OCI-LY3 (cell line): ENCODE results near the gene CFAP46.

ENCODE experiments used
- H2AFZ ChIP-seq: fragments of 200-600, 300-600 bp; shearing (Covaris generic); 2 replicates; pipeline ENCODE4 v1.6.0; 2014; ENCODE audit warnings: antibody characterized with exemption, low read depth, low read length
- H3K27ac ChIP-seq: fragments of 200-600, 300-600 bp; sonication (generic); 2 replicates; pipeline ENCODE4 v1.5.1; 2014; ENCODE audit warnings: mild to moderate bottlenecking, low read length, moderate library complexity, mixed read lengths
- H3K27me3 ChIP-seq: fragments of 200-600, 300-600 bp; sonication (generic); 2 replicates; pipeline ENCODE4 v1.6.1; 2014; ENCODE audit warnings: low read depth, low read length, mixed read lengths
- H3K36me3 ChIP-seq: fragments of 200-600, 300-600 bp; sonication (generic); replicated peaks from 2 replicates; pipeline ENCODE3; 2014; ENCODE audit warnings: low read depth, low read length, mixed read lengths
- H3K4me1 ChIP-seq: fragments of 300-600, 200-600 bp; sonication (generic); 2 replicates; pipeline ENCODE4 v1.6.1; 2014; ENCODE audit warnings: low read length, mixed read lengths
- H3K4me2 ChIP-seq: fragments of 200-600, 300-600 bp; sonication (generic); 2 replicates; pipeline ENCODE4 v1.6.1; 2014; ENCODE audit warnings: low read length, mixed read lengths
- H3K4me3 ChIP-seq: fragments of 300-600, 200-600 bp; sonication (generic); 2 replicates; pipeline ENCODE4 v1.5.1; 2014; ENCODE audit warnings: antibody characterized with exemption, mild to moderate bottlenecking, low read length, moderate library complexity
- H3K79me2 ChIP-seq: fragments of 300-600, 200-600 bp; shearing (Covaris generic); 2 replicates; pipeline ENCODE4 v1.6.1; 2014; ENCODE audit warnings: mild to moderate bottlenecking, low read length, mixed read lengths
- H3K9ac ChIP-seq: fragments of 300-600, 200-600 bp; shearing (Covaris generic); 2 replicates; pipeline ENCODE4 v1.6.0; 2014; ENCODE audit warnings: mild to moderate bottlenecking, low read length, moderate library complexity
- H3K9me3 ChIP-seq: fragments of 200-600, 300-600 bp; shearing (Covaris generic); 2 replicates; pipeline ENCODE4 v1.6.1; 2014; ENCODE audit warnings: low read length, mixed read lengths; ENCODE audit not compliant: insufficient read depth
- H4K20me1 ChIP-seq: fragments of 200-600, 300-600 bp; sonication (generic); 2 replicates; pipeline ENCODE4 v1.6.1; 2016; ENCODE audit warnings: low read length, mixed read lengths; ENCODE audit not compliant: insufficient read depth
- CTCF ChIP-seq: fragments of 200-600, 300-600 bp; sonication (generic); IDR thresholded peaks from 2 replicates; pipeline ENCODE4 v1.5.1; 2014; ENCODE audit warnings: antibody characterized with exemption, low read length, low read depth
- EZH2phosphoT487 ChIP-seq: fragments of 200-600 bp; shearing (Covaris generic); IDR thresholded peaks from 2 replicates; pipeline ENCODE4 v1.6.1; 2018; ENCODE audit warnings: antibody characterized with exemption, mixed run types, low read depth

The CFAP46 gene

GRCh38 chr10:132942101-132943057 is at the start of gene CFAP46:
TSS of gene CFAP46 (minus strand) at chr10:132942570. CDS start at chr10:132942484, 86 bp downstream.
- no peak within 1 kb of the TSS for H3K4me3 ChIP-seq
- no peak within 1 kb of the TSS for H3K9ac ChIP-seq
- H3K36me3 ChIP-seq, result no peaks in the 10 kb centered on the region
- no peaks in the 10 kb centered on the region for H3K9me3 ChIP-seq
- H3K27ac ChIP-seq, result no peak within 1 kb of the TSS
- H2AFZ ChIP-seq, result no peak within 1 kb of the TSS
- no peaks in the 10 kb centered on the region for H3K79me2 ChIP-seq
- no peaks in the 10 kb centered on the region for H3K27me3 ChIP-seq
- no peaks in the 10 kb centered on the region for H4K20me1 ChIP-seq
- H3K4me2 ChIP-seq, result peak within 1 kb of the TSS; percentile 83; the same call in 1 of the 2 replicates
- TF ChIP-seq CTCF, result no peak
- no peak for TF ChIP-seq EZH2phosphoT487
- peaks cover 31% of the 10 kb centered on the region for H3K4me1 ChIP-seq

GRCh38 chr10:132991706-132992432 is 49.5 kb upstream of the CFAP46 start:
- no peak overlapping the region for H3K27ac ChIP-seq
- no peaks in the 10 kb centered on the region for H3K9me3 ChIP-seq
- no peak overlapping the region for H3K4me2 ChIP-seq

GRCh38 chr10:132990684-132991545 is 48.5 kb upstream of the CFAP46 start:
- H3K27me3 ChIP-seq, result no peaks in the 10 kb centered on the region
- H3K27ac ChIP-seq, result no peak overlapping the region
- no peaks in the 10 kb centered on the region for H3K9me3 ChIP-seq
- H2AFZ ChIP-seq, result no peak overlapping the region
- no peaks in the 10 kb centered on the region for H3K4me1 ChIP-seq
- no peak for TF ChIP-seq EZH2phosphoT487
- TF ChIP-seq CTCF, result no peak
- no peak overlapping the region for H3K4me2 ChIP-seq
- no peaks in the 10 kb centered on the region for H3K79me2 ChIP-seq
- no peaks in the 10 kb centered on the region for H3K36me3 ChIP-seq
- no peak overlapping the region for H3K4me3 ChIP-seq
- H4K20me1 ChIP-seq, result no peaks in the 10 kb centered on the region
- H3K9ac ChIP-seq, result no peak overlapping the region

More at GRCh38 chr10:132991706-132992432, 49.5 kb upstream of the CFAP46 start:
- H4K20me1 ChIP-seq, result no peaks in the 10 kb centered on the region
- no peaks in the 10 kb centered on the region for H3K4me1 ChIP-seq
- H3K27me3 ChIP-seq, result no peaks in the 10 kb centered on the region
- H3K36me3 ChIP-seq, result no peaks in the 10 kb centered on the region
- no peak overlapping the region for H3K4me3 ChIP-seq
- H3K9ac ChIP-seq, result no peak overlapping the region
- H3K79me2 ChIP-seq, result no peaks in the 10 kb centered on the region
- no peak for TF ChIP-seq CTCF
- no peak for TF ChIP-seq EZH2phosphoT487
- no peak overlapping the region for H2AFZ ChIP-seq
